Stimulated activated effector memory CD8-positive, alpha-beta T cell treated with anti-CD3 and anti-CD28 coated beads, Interleukin-12 subunit alpha, Interleukin-12 subunit beta, amount 100 ng/mL, for 72 hours (primary cell): Measurements from ENCODE around the gene TNFRSF12A.

ENCODE experiments used
- ATAC-seq: fragments of 150-1000 bp; cut with Tn5 transposase; 2 replicates; pipeline ENCODE4 v1.10.0; 2021
- DNase-seq, 2 donors: peaks; one replicate each; pipeline ENCODE4 v3.0.0; 2021 to 2022; ENCODE audit warnings: low spot score in 2 of 2
- H3K27ac Mint-ChIP-seq: one replicate; pipeline ENCODE4 v1.8.0; 2022; ENCODE audit warnings: mild to moderate bottlenecking, mixed read lengths
- H3K36me3 Mint-ChIP-seq: one replicate; pipeline ENCODE4 v1.8.0; 2022; ENCODE audit warnings: mild to moderate bottlenecking, mixed read lengths
- H3K4me1 Mint-ChIP-seq: one replicate; pipeline ENCODE4 v1.8.0; 2022; ENCODE audit warnings: mixed read lengths
- H3K4me3 Mint-ChIP-seq: one replicate; pipeline ENCODE4 v1.8.0; 2022; ENCODE audit warnings: mild to moderate bottlenecking, mixed read lengths
- H3K9me3 Mint-ChIP-seq: one replicate; pipeline ENCODE4 v1.8.0; 2022; ENCODE audit warnings: mixed read lengths

The TNFRSF12A gene

DNA sequence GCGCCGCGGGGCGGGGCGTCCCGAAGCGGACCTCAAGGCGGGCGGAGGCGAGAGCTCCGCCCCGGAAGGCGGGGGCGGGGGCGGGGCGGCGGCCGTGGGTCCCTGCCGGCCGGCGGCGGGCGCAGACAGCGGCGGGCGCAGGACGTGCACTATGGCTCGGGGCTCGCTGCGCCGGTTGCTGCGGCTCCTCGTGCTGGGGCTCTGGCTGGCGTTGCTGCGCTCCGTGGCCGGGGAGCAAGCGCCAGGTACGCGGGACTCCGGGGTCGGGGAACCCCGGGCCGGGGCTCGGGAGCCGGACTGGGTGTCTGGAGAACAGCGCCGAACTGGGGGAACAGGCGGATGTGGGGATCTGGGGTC lies at the start of gene TNFRSF12A:
Gene TNFRSF12A (plus strand): TSS at position 122 of the 357 bp plus-strand sequence. CDS start 30 bp downstream, at position 152.
- ATAC-seq (peak; percentile 44), DNase-seq (peak; percentile 70 to 85)
- H3K27ac Mint-ChIP-seq = peak within 1 kb of the TSS; percentile 91
- peaks cover 47% of the 10 kb centered on the region for H3K4me1 Mint-ChIP-seq
- peaks cover 57% of the 10 kb centered on the region for H3K36me3 Mint-ChIP-seq
- no peaks in the 10 kb centered on the region for H3K9me3 Mint-ChIP-seq
- peak within 1 kb of the TSS; percentile 78 for H3K4me3 Mint-ChIP-seq

- no peak for DNase-seq
- Mint-ChIP-seq H3K36me3 (peaks cover 30% of the 10 kb centered on the region), H3K9me3 (no peaks in the 10 kb centered on the region), H3K4me3 (peak overlapping the region; percentile 71), H3K27ac (no peak overlapping the region), H3K4me1 (peaks cover 36% of the 10 kb centered on the region)
- ATAC-seq = no peak
Observed at GRCh38 chr16:2970563-2970962, 49.6 kb upstream of the TNFRSF12A start.

- H3K27ac Mint-ChIP-seq = peak overlapping the region; percentile 93
- H3K4me1 Mint-ChIP-seq = peaks cover 32% of the 10 kb centered on the region
- no peaks in the 10 kb centered on the region for H3K9me3 Mint-ChIP-seq
- H3K36me3 Mint-ChIP-seq = peaks cover 38% of the 10 kb centered on the region
- peak overlapping the region; percentile 71 for H3K4me3 Mint-ChIP-seq
- DNase-seq = no peak
- ATAC-seq = no peak
Observed at GRCh38 chr16:2971134-2971984, 48.8 kb upstream of the TNFRSF12A start.

DNA sequence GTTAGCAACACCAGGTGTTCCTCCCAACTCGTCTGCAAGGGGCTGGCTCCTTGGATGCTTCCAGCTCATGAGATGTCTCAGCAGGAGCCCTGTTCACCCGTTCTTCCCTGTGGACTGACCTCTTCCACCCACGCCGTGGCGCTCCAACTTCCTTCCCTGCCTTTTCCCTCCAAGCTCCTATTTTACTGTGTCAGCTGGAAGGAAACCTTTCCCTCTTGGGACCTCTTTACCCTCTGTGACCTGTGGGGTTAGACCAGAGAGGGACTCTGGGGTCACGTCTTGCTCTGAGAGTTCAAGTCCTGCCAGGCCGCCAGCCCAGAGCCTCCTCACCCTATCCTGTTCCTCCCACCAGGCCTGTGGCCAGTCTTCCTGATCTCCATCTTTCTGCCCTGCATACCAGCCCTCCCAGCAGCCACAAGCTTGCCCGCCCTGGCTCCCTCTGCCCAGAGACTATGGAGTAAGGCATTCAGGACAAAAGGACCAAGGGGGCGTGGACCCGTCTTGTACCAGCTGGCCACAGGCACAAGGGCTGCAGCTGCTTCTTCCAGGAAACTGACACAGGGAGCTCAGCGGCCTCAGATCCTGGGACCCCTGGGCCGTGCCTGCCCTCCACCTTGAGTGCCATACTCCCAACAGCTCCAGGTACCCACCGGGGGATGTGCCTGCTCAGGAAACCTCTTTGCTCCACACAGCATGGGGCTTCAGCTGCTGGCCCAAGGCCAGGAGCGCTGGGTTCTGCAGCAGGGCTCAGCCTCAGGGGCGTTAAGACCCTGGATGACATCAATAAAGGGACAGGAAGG lies 48.0 kb upstream of the TNFRSF12A start:
- peaks cover 46% of the 10 kb centered on the region for H3K36me3 Mint-ChIP-seq
- ATAC-seq (no peak), DNase-seq (no peak)
- peak overlapping the region; percentile 44 for H3K4me3 Mint-ChIP-seq
- H3K27ac Mint-ChIP-seq = peak overlapping the region; percentile 93
- H3K9me3 Mint-ChIP-seq = no peaks in the 10 kb centered on the region
- H3K4me1 Mint-ChIP-seq = peaks cover 32% of the 10 kb centered on the region

DNA sequence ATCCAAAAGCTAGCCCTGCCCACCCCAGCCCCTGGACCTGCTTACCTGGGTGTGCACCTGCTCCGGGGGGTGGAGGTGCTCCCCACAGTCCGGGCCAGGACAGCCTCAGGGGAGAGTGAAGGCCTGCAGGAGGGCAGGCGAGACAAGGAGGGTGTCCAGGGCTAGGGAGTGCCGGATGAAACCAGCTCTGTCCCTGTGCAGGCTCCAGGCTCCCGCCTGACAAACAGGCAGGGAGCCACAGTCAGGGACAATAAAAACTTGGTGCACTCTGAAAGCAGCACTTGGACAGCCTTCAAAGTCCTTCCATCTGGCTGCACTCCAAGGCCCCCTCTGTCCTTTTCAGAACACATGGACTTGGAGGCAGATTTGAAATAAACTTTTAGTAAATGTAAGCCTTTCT lies 47.1 kb upstream of the TNFRSF12A start:
- H3K27ac Mint-ChIP-seq = no peak overlapping the region

GRCh38 chr16:2973605-2974318 lies 46.4 kb upstream of the TNFRSF12A start:
- Mint-ChIP-seq H3K9me3 (no peaks in the 10 kb centered on the region), H3K36me3 (peaks cover 57% of the 10 kb centered on the region), H3K4me1 (peaks cover 21% of the 10 kb centered on the region), H3K4me3 (no peak overlapping the region), H3K27ac (no peak overlapping the region)
- no peak for ATAC-seq
- DNase-seq = no peak

More for the DNA sequence above, 47.1 kb upstream of the TNFRSF12A start:
- ATAC-seq = no peak
- Mint-ChIP-seq H3K4me3 (no peak overlapping the region), H3K4me1 (peaks cover 28% of the 10 kb centered on the region), H3K9me3 (no peaks in the 10 kb centered on the region), H3K36me3 (peaks cover 53% of the 10 kb centered on the region)
- no peak for DNase-seq

- no peak overlapping the region for H3K4me3 Mint-ChIP-seq
- H3K9me3 Mint-ChIP-seq = no peaks in the 10 kb centered on the region
- H3K27ac Mint-ChIP-seq = no peak overlapping the region
- peaks cover 22% of the 10 kb centered on the region for H3K4me1 Mint-ChIP-seq
- DNase-seq (no peak), ATAC-seq (no peak)
- peaks cover 64% of the 10 kb centered on the region for H3K36me3 Mint-ChIP-seq
Observed at GRCh38 chr16:2974319-2975056, 45.7 kb upstream of the TNFRSF12A start.

GRCh38 chr16:2975161-2975795 lies 44.9 kb upstream of the TNFRSF12A start:
- Mint-ChIP-seq H3K4me3 (no peak overlapping the region), H3K9me3 (no peaks in the 10 kb centered on the region), H3K27ac (no peak overlapping the region), H3K36me3 (peaks cover 66% of the 10 kb centered on the region), H3K4me1 (peaks cover 25% of the 10 kb centered on the region)
- DNase-seq (no peak), ATAC-seq (no peak)

GRCh38 chr16:2976201-2976600 lies 44.0 kb upstream of the TNFRSF12A start:
- no peak for ATAC-seq
- no peaks in the 10 kb centered on the region for H3K9me3 Mint-ChIP-seq
- no peak for DNase-seq
- no peak overlapping the region for H3K27ac Mint-ChIP-seq
- H3K36me3 Mint-ChIP-seq = peaks cover 66% of the 10 kb centered on the region
- H3K4me1 Mint-ChIP-seq = peaks cover 22% of the 10 kb centered on the region
- no peak overlapping the region for H3K4me3 Mint-ChIP-seq

DNA sequence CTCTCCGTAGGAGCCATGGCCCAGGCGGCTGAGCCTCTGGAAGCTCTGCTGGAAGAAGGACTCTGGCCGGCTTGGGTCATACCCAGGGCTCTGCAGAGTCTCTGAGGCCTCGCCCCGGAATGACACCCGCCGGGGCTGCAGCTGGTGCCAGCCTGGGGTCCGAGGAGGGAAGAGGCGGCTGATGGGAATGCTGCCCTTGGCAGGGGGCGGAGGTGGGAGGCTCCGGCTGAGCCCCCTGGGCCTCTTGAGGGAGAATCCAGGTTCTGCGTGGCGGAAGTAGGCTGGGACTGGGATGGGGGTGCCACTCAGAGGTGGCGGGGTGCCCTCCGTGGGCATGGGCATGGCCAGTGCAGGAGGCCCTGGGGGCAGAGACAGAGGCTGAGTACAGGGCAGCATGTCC lies 43.5 kb upstream of the TNFRSF12A start:
- no peak overlapping the region for H3K4me3 Mint-ChIP-seq
- peaks cover 26% of the 10 kb centered on the region for H3K4me1 Mint-ChIP-seq
- ATAC-seq (no peak), DNase-seq (no peak)
- H3K36me3 Mint-ChIP-seq = peaks cover 66% of the 10 kb centered on the region
- H3K9me3 Mint-ChIP-seq = no peaks in the 10 kb centered on the region
- no peak overlapping the region for H3K27ac Mint-ChIP-seq

DNA sequence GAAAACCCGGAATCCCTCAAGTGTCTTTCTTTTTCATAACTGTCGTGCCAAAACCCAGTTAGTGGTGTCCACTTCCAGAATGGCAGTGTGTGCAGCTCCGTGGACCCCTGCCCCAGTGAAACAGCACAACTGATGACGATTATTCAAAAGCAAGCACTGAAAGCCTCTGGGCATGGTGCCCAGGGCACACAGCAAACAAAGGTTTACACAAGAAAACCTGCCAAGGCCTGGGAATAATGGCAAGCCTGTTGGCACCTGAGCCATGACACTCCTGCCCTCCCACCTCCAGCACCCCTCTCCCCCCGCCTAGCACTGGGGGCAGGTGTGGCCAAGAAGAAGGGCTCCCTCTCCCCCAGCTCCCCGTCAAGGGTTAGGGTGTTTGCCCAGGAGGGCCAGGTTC lies 42.7 kb upstream of the TNFRSF12A start:
- H3K4me1 Mint-ChIP-seq = peaks cover 22% of the 10 kb centered on the region
- no peak overlapping the region for H3K4me3 Mint-ChIP-seq
- no peaks in the 10 kb centered on the region for H3K9me3 Mint-ChIP-seq
- DNase-seq (no peak), ATAC-seq (no peak)
- no peak overlapping the region for H3K27ac Mint-ChIP-seq
- H3K36me3 Mint-ChIP-seq = peaks cover 62% of the 10 kb centered on the region

- Mint-ChIP-seq H3K4me1 (peaks cover 26% of the 10 kb centered on the region), H3K36me3 (peaks cover 59% of the 10 kb centered on the region), H3K9me3 (no peaks in the 10 kb centered on the region), H3K27ac (peak overlapping the region; percentile 81), H3K4me3 (peak overlapping the region; percentile 81)
- ATAC-seq (peak; percentile 23), DNase-seq (peak in 1 of 2 donors; percentile 68)
Observed at GRCh38 chr16:2979669-2980226, 40.4 kb upstream of the TNFRSF12A start.

- Mint-ChIP-seq H3K9me3 (no peaks in the 10 kb centered on the region), H3K27ac (peak within 1 kb of the TSS; percentile 90), H3K36me3 (peaks cover 53% of the 10 kb centered on the region), H3K4me3 (peak within 1 kb of the TSS; percentile 81), H3K4me1 (peaks cover 26% of the 10 kb centered on the region)
- ATAC-seq (peak; percentile 85), DNase-seq (peak; percentile 99)
Observed at GRCh38 chr16:2980227-2981176, 39.7 kb upstream of the TNFRSF12A start, which contains the start of gene PKMYT1. Gene PKMYT1, minus strand, starts transcription at chr16:2980446. Its CDS starts 789 bp downstream, at chr16:2979657.
